GM21723 (cell line): ENCODE measurements around the gene UBE2H.
A peak's percentile ranks its signal among the peaks of the same experiment; 100 is the strongest.
"Not testable (repeated sequence)": the region's sequence is repeated elsewhere in the genome, so short reads cannot be mapped to it uniquely, and the experiment has no call there.

Source experiments
- ATAC-seq: cut with Tn5 transposase; IDR thresholded peaks from one replicate; pipeline ENCODE4 v1.9.1; 2021; ENCODE audit warnings: mild to moderate bottlenecking, moderate library complexity; ENCODE audit not compliant: unreplicated experiment

Gene UBE2H

GRCh38 chr7:129952653-129953560, at the start of gene UBE2H:
Gene UBE2H (minus strand): TSS chr7:129952960. CDS start chr7:129952555, 405 bp downstream.
- peak; percentile 61 for ATAC-seq

- no peak for ATAC-seq
Measured at GRCh38 chr7:129998446-129998845, 45.7 kb upstream of the UBE2H start.

GRCh38 chr7:129997285-129997684, 44.5 kb upstream of the UBE2H start:
- ATAC-seq = no peak

- ATAC-seq = no peak
Measured at GRCh38 chr7:129993275-129993674, 40.5 kb upstream of the UBE2H start.

- no peak for ATAC-seq
Measured at GRCh38 chr7:129990403-129991192, 37.8 kb upstream of the UBE2H start.

- no peak for ATAC-seq
Measured at GRCh38 chr7:129989466-129989865, 36.7 kb upstream of the UBE2H start.

GRCh38 chr7:129986600-129986999, 33.8 kb upstream of the UBE2H start:
- ATAC-seq = no peak

GRCh38 chr7:129980667-129981066, 27.9 kb upstream of the UBE2H start:
- ATAC-seq = no peak

- no peak for ATAC-seq
Measured at GRCh38 chr7:129975309-129975708, 22.5 kb upstream of the UBE2H start.

GRCh38 chr7:129970816-129971215, 18.1 kb upstream of the UBE2H start:
- ATAC-seq = no peak

- no peak for ATAC-seq
Measured at GRCh38 chr7:129969881-129970446, 17.2 kb upstream of the UBE2H start.

GRCh38 chr7:129968592-129969383, 16.0 kb upstream of the UBE2H start:
- no peak for ATAC-seq

GRCh38 chr7:129960204-129960475, 7.4 kb upstream of the UBE2H start:
- not testable (repeated sequence) for ATAC-seq

GRCh38 chr7:129959471-129960203, 6.9 kb upstream of the UBE2H start:
- ATAC-seq = no peak

- ATAC-seq = no peak
Measured at GRCh38 chr7:129958643-129959470, 6.1 kb upstream of the UBE2H start.

- no peak for ATAC-seq
Measured at GRCh38 chr7:129955993-129956543, 3.3 kb upstream of the UBE2H start.

- ATAC-seq = peak; percentile 25
Measured at GRCh38 chr7:129952086-129952652, 591 bp downstream of the UBE2H start.

- ATAC-seq = no peak
Measured at GRCh38 chr7:129951226-129952085, 1.3 kb downstream of the UBE2H start.
